Stimulated activated CD4-positive, alpha-beta T cell treated with anti-CD3 and anti-CD28 coated beads, Interleukin-15, amount 100 ng/mL, for 24 hours (primary cell): ENCODE results near the gene LPIN2.
A peak's percentile ranks its signal among the peaks of the same experiment; 100 is the strongest.

Experiments
- DNase-seq: peaks from one replicate; pipeline ENCODE4 v3.0.0-alpha.2; 2020

Gene LPIN2

DNA sequence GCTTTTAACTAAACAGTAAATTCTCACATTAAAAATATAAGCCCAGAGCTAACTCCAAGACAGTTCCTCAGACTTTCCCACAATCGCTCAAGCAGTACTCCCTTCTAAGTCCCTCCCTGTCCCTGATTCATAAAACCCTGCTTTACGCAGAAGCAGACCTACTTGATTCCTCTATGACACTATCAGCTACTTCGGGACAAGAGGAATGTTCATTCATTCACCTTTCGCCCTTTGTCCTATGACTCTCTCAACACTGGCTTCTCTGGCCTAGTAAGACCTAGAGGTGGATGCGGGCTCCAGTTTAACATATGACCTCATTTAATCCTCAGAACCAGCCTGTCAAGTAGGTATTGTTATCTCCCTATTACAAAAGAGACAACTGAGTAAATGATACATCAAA lies 10.2 kb downstream of the LPIN2 start:
- DNase-seq, result no peak

DNA sequence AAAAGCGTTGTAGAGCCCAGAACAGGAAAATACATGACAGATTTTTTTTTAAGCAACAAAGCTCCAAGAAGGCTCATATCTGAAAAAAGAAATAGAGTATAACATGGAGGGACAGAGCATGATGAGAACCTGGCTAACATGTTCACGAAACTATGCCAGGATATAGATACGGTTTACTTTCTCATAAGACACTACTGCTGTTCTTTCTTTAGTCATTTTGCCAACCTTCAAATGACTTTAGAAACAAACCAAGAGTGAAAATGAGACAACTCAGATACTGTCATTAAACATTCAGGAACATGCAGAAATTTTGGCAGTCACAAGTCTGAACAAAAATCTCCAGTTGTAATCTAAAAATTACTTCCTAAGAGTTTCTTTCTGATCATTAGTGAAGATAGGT lies 14.3 kb downstream of the LPIN2 start:
- no peak for DNase-seq

DNA sequence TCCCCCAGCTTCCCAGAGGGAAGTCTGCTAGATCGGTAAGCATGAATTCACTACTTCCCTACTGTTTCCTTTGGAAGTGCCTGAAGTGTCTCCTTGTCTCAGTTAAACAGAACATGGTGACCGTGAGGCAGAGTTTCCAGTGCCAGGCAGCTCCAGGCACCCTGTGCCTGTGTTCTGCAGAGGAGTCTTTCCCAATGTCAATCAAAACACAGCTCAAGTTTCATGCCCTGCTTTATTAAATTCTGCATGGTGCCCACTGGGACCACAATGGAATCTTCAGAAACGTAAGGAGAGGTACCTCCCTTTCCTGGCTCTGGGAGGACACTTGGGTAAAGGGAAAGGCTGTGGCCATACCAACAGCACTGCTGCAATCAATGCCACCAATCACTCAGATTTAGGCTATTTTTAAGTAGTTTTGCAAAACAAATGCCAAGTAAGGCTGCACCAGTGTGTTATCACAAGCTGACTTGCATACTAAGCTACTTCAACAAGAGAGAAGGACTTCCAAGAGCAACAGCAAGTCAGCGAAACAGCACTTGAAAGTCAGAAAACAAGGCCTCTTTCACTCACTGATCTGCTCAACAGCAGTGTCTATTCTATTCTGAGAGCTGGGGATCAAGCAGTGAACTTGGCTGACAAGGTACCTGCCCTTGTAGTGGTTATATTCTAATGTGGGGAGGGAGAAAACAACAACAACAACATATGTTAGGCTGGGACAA lies 14.9 kb downstream of the LPIN2 start:
- peak; percentile 38 for DNase-seq

DNA sequence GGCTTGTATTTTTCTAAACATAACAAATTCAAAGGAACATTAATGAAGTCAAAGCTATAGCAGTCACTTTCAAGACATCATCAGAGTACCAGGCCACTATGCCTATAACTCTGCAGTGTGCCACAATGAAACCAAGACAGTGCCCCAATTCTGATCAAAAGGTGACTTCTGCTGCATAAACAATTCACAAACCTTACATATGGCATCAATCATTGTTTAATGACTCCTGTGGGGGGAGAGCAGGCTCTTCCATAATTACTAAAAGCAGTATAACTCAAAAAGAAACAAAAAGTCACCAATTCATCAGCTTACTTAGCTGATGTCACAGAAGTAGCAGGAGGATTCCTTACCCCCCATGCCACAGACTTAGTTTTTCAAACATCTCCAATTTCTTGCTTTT lies 15.5 kb downstream of the LPIN2 start:
- DNase-seq, result no peak

DNA sequence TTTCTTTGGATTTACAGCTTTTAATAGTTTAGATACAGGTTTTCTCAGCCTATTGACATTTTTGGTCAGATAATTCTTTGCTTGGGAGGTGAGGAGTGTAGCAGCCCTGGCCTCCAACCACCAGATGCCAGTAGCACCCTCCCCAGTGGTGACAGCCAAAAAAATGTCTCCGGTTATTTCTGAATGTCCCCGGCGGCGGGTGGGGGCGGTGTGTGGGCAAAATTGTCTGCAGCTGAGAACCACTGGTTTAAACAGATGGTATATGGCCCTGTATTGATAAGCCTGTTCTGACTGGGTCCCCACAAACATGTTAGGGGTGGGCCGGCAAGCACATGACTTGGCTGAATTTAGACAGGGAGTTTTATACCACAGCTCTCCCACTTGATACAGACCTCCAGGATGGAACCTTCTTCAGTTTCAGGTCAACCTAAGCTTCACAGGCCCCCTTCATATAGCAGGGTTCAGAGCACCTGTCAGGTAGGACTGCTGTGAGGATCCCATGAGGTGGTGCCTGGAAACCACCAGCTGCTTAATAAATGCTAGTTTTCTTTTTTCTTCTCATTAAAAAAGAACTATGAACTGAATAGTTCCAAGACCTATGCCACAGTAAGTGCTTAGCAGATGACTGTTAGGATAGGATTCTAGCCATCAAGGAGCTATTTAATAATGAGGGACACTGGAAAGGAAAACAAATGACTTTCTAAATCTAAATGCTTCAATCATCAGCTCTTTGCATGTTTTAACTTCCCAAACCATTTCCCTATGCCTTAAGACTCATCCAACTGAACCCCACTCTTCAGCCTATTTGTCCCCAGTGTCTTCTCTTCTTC lies 18.1 kb downstream of the LPIN2 start:
- DNase-seq, result peak; percentile 79

DNA sequence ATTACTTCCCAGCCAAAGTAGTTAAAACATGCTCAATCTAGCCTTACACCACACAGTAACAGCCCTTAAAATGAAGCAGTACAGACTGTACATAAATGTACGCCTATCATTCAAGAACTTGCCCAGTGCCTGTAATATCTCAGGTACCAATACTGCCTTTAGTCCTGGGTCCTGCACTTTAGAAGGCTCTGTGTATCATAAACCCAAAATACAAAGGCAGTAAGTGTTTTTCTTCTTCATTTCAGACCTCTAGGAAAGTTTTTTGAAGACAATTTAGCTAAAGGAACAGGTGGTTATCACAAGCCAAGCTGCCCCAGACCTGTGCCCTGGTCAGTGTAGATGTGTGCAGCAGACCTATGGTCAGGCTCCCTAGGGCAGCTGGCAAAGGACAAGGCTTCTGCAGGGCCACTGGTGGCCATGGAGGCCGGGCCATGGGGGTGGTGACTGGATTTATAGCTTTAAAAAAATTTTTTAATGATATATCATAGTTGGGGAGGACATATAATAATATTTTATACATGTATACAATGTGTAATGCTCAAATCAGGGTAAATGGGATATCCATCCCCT lies 18.8 kb downstream of the LPIN2 start:
- no peak for DNase-seq

DNA sequence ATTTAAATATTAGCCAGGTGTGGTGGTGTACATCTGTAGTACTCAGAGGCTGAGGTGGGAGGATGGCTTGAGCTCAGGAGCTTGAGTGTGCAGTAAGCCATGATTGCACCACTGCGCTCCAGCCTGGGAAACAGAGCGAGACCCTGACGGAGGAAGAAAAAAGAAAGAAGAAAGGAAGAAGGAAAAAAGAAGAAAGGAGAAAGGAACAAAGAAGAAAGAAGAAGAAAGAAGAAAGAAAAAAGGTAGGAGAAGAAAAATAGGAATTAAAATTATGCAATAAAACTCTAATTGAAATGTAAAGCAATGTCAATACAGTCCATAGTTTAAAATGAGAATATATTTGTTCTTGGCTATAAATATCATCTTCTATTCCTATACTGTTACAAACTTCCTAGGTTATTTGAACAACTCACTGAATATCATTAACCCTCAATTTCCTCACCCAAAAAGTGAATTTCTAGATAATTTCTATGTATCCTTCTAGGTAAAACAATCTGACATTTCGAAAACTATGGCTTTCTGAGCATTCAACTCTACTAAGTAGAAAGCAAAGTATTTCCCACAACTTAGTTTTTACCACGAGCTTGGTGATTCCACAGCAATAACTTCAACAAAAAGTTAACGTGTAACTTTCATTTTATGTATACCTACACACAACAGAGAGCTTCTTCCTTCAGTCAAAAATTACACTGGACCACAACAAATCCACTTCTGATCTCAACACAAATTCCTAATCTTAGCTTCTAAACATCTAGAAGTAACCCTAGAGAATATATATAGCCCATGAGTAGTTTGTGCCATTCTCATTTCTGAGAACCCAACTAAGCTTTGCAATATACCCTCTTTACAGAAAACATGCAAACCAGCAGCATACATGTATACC lies 19.7 kb downstream of the LPIN2 start:
- DNase-seq, result no peak

DNA sequence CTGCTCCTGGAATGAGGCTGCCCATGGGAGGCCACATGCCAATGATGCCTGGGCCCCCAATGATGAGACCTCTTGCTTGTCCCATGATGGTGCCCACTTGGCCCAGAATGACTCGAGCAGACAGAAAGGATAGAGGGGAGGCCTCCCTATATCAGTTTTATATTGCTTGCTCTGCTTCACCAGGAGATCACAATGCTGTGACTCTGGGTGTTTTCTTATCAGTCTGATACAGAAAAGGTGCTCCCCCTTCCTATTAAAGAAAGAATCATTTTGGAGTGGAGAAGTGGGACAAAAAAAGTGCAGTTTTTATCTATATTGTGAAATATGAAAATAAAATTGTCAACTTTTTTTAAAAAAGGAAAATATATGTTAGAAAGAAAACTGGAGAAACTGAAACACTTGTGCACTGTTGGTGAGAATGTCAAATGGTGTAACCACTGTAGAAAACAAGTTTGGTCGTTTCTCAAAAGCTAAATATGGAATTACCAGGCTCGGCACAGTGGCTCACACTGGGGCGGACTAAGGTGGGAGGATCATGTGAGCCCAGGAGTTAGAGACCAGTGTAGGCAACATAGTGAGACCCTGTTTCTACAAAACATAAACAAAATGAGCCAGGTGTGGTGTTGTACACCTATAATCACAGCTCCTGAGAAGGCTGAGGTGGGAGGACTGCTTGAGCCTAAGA lies 21.8 kb downstream of the LPIN2 start:
- no peak for DNase-seq

DNA sequence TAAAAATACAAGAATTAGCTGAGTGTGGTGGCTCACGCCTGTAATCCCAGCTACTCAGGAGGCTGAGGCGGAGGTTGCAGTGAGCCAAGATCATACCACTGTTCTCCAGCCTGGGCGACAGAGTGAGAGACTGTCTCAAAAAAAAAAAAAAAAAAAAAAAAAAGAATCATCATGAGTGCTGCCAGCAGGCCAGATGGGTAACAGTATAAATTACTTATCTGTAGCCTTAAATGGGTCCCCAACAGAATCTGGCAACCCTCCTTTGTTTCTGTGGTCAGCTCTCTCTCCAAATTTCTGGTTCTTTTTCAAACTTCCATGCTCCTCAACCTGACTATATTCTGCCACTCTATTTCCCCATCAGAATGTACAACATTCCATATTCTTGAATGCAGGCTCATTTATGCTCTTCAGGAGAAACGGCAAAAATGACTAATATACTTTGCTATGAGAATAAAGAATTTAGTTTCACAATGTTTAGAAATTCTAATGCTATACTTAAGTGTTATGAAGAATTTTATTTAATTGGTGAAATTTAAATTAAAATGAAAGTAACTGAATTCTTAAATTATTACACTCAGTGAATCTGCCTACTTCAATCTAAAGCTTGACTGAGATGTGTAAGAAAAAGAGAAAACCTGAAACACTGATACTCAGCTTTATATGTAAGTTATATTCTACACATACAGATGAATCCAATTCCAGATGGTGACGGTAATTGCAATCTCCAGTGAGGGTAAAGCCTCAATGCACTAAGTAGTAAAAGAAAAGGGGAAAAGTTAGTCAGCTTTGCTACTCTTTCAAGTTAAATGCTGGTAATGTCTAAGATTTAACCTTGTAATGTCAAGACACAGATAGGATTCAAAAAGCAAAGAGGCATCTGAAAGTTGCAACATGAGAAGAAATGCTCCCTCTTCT lies 24.8 kb downstream of the LPIN2 start:
- no peak for DNase-seq

DNA sequence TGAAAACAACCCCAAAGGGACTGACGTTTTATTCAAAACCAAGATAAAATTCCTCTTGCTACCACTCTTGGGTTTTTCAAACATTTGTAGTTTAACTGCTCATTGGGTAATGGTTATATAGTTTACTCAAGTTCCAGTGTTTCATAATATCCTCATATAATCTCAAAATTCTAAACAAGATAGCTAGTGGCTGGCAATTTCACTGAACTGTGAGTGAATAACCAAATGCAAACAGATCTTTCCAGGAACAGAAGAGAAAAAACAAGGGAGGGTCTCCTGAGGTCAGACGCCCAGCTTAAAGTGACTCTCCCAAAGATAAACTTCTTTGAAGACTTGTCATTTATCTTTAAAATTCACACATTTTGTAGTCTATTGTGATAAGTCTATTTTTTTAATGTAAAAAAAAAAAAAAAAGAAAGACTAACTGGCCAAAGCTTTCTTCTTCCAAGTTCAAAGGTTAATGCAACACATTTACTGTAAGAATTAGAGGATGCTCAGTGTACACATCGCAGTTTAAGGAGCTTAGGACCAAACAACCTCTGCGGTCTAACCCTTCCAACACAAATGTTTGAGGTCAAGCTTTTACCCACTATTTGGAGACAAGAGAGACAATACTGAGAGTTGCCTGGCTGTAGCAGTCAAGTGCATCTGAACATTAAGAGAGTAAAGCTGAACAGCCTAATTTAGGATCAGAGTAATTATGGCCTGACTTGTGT lies 26.6 kb downstream of the LPIN2 start:
- DNase-seq, result no peak

DNA sequence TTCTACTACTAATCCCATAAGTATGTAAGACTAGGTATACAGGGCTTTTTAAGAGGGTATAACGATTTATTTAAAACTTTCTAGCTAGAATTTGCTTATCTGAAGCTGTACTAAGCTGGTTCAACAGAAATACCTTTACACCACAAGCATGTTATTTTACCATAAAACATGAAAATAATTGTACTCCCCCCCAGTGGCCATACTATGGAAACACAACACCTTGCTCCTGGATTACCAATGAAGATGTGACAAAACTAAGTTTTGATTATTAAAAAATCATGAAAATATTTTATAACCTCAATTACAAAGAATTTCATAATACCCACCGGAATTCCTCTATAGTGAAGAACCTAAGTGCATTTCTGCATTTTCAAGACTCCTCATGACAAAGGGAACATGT lies 27.3 kb downstream of the LPIN2 start:
- DNase-seq, result no peak

DNA sequence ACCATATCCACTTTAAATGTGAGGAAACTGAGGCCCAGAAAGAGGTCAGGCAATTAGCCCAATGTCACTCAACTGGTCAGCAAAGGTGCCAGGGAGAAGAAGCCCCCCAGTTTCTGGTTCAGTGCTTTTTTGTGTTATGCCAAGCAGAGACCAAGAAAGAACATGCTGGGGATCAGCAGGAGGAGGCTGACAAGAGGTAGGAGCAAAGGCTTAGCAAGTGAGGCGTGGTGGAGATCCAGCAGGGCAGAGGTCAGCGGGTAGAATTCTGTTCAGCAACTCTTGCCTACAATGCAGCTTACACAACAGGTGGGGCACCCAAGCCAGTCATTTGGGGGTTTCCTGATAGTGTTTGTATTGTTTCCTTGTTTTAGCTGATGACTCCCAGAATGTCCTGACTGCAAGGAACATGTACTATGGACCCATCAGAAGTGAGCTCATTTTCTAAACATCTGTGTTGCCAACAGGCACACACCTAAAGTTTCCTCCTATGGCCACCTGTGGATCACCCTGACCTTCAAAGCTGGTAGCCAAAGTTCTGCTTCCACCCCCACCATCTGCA lies 28.2 kb downstream of the LPIN2 start:
- no peak for DNase-seq

DNA sequence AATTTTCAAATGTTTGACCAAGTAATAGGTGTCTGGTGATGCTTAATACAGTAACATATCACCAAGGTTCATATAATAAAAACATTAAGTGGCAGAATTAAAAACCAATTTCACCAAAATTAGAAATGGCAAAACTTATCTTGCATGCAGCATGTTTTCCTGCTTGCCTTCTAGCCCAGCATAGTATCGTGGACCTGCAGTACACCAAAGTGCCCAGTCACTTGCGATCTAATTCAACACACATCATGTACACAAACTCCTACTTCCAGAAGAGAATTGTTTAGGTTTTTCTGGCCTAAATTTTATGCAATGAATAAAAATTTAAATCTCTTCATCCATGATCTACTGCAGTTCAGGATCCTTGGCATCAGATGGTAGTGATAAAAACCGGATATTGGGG lies 28.9 kb downstream of the LPIN2 start:
- no peak for DNase-seq

DNA sequence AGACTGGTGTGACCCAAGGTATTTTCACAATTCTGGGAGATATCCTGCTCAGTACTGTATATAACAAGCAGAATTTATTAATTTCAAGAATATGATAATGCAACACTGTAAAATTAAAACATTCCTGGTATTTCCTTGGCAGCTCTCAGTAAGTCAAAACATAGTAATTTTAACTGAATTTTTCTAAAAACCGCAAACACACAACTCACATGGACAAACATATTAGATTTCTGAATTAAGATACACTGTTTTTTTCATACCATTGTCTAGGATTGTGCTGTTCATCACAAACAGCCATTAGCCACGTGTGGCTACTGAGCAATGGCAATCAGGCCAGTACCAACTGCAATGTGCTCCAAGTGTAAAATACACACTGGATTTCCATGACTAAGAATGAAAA lies 29.6 kb downstream of the LPIN2 start:
- no peak for DNase-seq

DNA sequence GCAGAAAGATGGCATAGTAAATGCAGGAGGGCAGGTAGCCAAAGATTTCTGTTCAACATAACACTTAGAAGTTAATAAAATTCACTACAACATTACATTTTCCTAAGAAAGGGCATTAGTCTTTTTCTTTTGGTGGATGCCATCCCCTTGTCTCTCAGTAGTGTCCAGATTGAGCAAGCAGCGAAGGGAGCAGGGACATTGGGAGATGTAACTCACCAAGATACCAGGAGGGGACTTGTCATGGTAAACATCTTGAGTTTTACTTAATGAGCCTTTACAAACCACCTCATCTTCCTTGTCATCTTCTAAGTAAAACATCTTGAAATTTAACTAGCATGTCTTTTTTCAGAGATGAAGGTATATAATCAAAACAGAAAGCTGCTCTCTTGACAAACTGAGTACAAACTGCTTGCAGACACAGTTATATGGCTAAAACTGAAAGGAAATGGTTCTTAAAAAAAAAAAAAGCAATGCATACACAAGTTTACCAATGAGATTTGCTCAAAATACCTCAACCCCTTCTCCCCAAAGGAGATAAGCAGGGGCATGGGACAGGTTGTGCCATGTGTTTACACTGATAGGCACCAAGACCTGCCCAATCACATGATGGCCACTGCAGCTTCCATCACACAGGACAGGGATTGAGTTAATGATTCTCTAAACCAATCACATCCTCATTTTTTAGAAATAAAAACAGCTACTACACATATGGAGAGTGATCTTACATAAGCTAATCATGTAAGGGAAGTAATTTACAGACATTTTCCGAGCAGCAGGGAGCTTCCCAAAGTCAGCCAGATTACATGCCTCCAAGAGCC lies 30.3 kb downstream of the LPIN2 start:
- no peak for DNase-seq

DNA sequence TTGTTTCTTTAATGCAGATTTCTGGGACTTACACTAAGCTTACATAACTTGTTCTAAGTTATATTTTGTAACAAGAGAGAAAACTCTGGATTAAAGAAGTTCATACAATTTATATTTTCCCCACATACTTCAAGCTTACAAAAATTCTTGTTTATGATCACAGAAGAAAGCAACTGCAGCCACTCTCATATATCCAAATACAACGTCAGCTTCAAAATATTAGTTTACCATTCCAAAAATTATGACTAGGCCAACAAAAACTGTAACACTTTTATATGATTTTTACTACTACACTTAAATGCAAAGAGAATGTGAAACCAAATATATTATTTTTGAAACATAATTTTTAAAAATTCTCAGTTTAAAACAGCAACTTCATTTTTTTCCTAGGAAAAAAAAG lies 30.9 kb downstream of the LPIN2 start:
- DNase-seq, result no peak

DNA sequence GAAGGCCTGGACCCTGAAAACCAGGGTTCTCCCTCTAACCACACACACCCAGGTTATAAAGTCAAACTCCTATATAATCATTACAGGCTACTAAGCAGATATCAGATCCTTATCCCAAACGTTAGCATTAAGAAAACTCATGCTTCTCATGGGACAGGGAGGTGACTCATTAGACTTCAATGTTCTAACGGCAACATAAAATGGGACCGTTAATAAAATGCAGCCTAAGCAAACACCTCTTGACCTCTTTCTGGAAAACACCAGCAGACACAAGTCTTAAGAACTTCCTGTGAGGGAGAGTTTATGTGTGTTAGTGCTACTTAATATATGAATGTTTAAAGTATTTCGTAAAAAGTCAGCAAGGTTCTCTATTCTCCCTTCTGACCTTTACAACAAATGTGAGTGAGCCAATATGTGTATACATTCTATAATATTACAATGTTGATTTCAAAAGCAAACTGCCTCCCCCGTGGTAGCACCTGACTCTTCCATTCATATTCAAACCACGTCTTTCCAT lies 31.7 kb downstream of the LPIN2 start:
- no peak for DNase-seq

DNA sequence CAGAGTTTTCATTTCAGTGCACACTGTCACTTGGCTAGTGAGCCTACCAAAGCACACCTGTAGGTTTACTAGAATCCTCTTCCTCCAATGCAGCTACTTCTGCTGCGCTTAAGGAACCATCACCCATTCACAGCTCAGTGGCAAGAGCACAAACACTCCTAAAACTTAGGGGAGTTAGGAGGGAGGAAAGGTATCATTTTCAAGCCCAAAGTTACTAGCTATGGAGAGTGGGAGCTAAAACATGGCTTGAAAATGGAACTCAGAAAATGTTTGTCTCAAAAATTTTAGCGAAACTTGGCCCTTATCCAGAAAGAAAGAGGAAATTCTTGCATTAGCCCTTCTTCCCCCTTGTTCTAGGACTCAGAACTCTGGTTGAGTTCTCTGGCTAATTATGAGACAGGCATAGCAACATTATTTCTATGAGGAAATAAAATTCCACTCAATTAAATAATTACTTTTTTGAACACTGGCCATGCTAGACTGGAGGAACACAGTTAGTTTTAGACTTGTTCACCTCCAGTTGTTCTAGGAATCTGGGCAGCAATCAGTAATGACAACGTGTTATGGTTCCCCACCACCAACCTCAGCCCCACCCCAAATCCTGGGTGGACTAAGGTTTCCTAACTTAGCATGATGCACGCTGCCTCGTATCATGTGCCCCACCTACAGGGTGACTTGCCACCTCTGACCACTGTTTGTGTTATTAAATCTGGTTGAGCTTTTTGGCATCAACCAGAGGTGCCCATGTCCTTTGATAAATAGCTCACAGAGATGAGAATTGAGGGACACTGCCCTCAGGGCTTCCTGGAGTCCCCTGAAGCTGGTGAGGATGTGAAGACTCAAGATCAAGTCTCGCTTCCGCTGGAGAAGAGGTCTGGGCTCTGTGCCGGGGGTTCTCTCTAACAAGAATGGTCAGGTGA lies 32.8 kb downstream of the LPIN2 start:
- DNase-seq, result peak; percentile 56
